Esophagus (tissue), 2 donors: ENCODE measurements around the gene DLK1. TPM values are rescaled to one million over a fixed set of nuclear protein-coding genes. Genes with fewer than 3 reads are reported as not detected.

Source experiments
- H3K27ac ChIP-seq, 2 donors: one replicate each; pipeline ENCODE4 v1.5.1; 2013; ENCODE audit warnings: low read depth in 2 of 2, mild to moderate bottlenecking in 2 of 2, inconsistent platforms in 1 of 2, low read length in 1 of 2, moderate library complexity in 1 of 2
- H3K27me3 ChIP-seq, 2 donors: one replicate each; pipeline ENCODE4 v1.6.1; 2013; ENCODE audit warnings: low read length in 2 of 2, control low read depth in 1 of 2, mild to moderate bottlenecking in 1 of 2; ENCODE audit not compliant: insufficient read depth in 2 of 2, control insufficient read depth in 1 of 2
- H3K36me3 ChIP-seq, 2 donors: one replicate each; pipeline ENCODE4 v1.6.1; 2013; ENCODE audit warnings: low read length in 1 of 2; ENCODE audit not compliant: control insufficient read depth in 2 of 2, insufficient read depth in 2 of 2
- H3K4me1 ChIP-seq, 2 donors: one replicate each; pipeline ENCODE4 v1.6.1; 2013; ENCODE audit warnings: low read length in 1 of 2; ENCODE audit not compliant: control insufficient read depth in 2 of 2, insufficient read depth in 2 of 2
- H3K4me3 ChIP-seq, 2 donors: one replicate each; pipeline ENCODE4 v1.5.1; 2013; ENCODE audit warnings: low read length in 2 of 2, mild to moderate bottlenecking in 2 of 2, low read depth in 1 of 2, moderate library complexity in 1 of 2
- H3K9me3 ChIP-seq, 2 donors: one replicate each; pipeline ENCODE4 v1.6.1; 2013; ENCODE audit warnings: mild to moderate bottlenecking in 2 of 2, low read depth in 1 of 2, low read length in 1 of 2, moderate library complexity in 1 of 2; ENCODE audit not compliant: control insufficient read depth in 2 of 2, insufficient read depth in 1 of 2
- WGBS, 2 donors: extraction: QIAGEN DNeasy Blood & Tissue Kit; methylation state at CpG; one replicate each; pipeline ENCODE4 v1.1.7; 2013; 5-methylcytosine and 5-hydroxymethylcytosine counted together
- polyA plus RNA-seq, 2 donors: library from polyadenylated mRNA; stranded (reverse); fragments of 200-250 nt; gene quantifications; one replicate each; pipeline ENCODE4 v1.2.3, GENCODE V29; 2013
- donor health status: healthy with polysubstance abuse.
- donor health status: Bipolar disorder and iron deficiency.

DLK1 gene
- polyA plus RNA-seq, 2 donors: 0.16 TPM; not detected in 1

DNA sequence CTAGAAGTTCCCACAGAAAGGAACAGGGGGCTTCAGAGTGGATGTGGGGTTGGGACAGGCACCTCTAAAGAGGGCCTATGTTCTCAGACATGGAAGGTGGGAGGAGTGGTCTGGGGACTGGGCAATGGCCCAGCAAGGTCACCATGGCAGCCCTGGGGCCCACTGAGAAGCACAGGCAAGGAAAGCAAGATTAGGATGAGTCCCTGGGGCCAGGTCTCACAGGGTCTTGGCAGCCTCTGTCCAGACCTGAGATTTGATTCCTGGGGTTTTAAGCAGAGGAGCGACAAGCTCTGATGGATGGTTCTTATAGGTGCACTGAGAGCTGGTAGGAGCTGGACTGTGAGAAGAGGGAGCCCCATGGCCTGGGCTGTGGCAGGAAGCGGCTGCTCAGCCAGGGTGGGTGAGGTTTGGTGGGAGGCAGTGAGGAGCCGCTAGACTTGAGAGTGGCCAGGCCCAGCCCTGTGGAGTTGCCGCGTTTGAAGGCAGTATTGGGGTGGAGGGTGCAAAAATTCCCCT lies 44.0 kb downstream of the DLK1 start:
- Histone ChIP-seq H3K4me3 (no peak overlapping the region), H3K27me3 (no peaks in the 10 kb centered on the region)
- 86 to 94% methylated on average over 5 of the region's 5 CpGs for WGBS, 2 donors

DNA sequence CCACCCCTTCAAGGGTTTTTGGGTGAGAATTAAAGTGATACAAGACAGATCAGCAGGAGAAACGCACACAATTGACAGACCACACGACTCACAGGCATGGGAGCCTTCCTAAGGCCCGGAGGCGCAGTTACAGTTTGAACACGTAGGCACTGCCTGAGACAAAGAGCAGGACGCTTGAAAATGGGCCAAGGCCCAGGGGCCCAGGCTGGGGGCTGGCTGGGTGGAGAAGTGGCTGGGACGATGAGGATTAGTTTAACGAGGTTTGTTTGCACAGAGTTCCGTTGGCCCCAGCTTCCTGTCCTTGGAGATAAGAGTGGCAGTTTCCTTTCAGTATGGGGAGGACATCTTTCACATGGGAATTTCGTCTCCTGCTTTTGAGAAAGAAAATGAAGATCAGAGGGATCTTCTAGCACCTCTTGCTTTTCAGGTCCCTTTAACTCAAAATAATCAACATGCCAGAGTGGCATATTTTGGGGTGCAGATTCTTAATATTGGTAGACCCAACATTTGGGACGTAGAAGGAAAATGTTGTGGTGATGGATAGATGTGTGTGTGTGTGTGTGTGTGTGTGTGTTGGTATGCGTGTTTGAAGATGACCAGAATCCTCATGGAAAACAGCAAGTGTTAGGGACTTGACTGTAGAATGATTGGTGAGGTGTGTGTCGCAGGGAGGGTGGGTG lies 44.6 kb downstream of the DLK1 start:
- Histone ChIP-seq H3K27me3 (no peaks in the 10 kb centered on the region), H3K4me1 (no peaks in the 10 kb centered on the region), H3K4me3 (no peak overlapping the region), H3K9me3 (peaks cover 3 to 4% of the 10 kb centered on the region in 2 donors), H3K36me3 (no peaks in the 10 kb centered on the region), H3K27ac (no peak overlapping the region)
- 64% methylated on average over 13 of the region's 13 CpGs for WGBS, 2 donors

More for the DNA sequence above, 44.0 kb downstream of the DLK1 start:
- no peaks in the 10 kb centered on the region for H3K4me1 ChIP-seq
- H3K9me3 ChIP-seq: peaks cover 3 to 4% of the 10 kb centered on the region in 2 donors
- H3K36me3 ChIP-seq: no peaks in the 10 kb centered on the region
- no peak overlapping the region for H3K27ac ChIP-seq

DNA sequence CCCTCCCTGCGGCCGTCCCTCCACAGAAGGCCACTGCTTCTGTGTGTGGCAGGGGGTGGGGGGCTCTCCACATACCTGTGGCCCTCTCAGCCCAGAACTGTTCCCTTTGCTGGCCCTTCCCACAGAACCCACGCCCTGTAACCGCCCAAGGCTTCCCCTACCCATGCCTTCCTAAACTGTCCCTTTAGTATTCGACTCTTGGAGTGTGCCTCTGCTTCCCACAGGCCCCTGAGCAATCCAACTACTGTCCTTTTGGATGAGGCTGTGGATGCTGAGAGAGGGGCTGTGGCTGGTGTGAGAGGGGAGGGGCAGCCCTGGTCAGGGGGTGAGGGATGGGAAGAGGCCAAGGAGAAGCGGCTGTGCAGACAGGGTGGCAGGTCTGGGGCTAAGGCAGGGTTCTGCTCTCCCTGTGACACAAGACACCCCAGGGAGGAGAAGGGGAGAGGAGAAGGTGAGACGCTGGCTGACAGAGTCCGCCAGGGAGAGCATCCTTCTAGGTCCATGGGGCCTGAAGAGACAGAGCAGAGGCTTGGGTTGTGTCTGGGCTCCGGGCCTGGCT lies 46.0 kb downstream of the DLK1 start:
- Histone ChIP-seq H3K27ac (no peak overlapping the region), H3K4me1 (no peaks in the 10 kb centered on the region), H3K36me3 (no peaks in the 10 kb centered on the region), H3K27me3 (no peaks in the 10 kb centered on the region), H3K9me3 (peaks cover 3 to 4% of the 10 kb centered on the region in 2 donors), H3K4me3 (no peak overlapping the region)
- WGBS, 2 donors: 84 to 88% methylated on average over 9 of the region's 9 CpGs

DNA sequence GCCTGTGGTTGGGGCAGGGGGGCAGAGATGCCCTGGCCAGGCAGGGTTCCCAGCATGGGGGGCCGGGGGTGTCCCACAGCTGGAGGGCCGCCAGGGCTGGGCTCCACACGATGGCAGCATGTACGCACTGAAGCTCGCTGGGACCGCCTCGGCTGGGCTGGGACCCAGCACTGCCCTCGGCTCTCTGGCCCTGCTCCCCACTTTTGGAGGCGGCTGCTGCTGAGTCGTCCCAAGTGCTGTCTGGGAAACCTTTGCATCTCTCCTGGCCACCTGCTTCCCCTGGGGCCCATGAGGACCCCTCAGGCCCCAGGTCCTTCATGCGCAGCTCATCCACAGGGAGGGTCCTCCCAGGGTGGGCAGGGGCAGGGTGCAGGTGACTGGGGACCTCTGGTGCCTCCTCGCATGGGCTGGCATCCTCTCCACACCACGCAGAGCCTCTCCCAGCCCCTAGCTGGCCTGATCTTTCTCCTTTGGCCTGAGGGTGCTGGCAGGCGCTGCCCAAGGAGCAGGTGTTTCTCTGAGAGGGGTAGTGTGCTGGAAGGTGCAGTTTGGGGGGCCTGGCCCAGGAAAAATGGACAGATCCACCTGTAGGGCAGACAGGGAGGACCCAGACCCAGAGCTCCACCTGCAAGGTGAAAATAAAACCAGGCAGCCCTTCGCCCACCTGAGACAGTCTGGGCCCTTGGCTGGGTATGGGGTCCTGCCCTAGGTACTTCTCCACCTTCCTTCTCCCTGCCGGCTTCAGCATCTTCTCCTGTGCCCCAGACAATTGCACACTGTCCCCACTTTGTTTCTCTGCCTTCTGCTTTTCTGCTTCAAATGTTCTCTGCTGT lies 46.9 kb downstream of the DLK1 start:
- Histone ChIP-seq H3K4me1 (no peaks in the 10 kb centered on the region), H3K36me3 (no peaks in the 10 kb centered on the region), H3K4me3 (no peak overlapping the region), H3K27ac (no peak overlapping the region), H3K27me3 (no peaks in the 10 kb centered on the region), H3K9me3 (peaks cover 3 to 4% of the 10 kb centered on the region in 2 donors)
- 71 to 72% methylated on average over 16 of the region's 16 CpGs for WGBS, 2 donors

DNA sequence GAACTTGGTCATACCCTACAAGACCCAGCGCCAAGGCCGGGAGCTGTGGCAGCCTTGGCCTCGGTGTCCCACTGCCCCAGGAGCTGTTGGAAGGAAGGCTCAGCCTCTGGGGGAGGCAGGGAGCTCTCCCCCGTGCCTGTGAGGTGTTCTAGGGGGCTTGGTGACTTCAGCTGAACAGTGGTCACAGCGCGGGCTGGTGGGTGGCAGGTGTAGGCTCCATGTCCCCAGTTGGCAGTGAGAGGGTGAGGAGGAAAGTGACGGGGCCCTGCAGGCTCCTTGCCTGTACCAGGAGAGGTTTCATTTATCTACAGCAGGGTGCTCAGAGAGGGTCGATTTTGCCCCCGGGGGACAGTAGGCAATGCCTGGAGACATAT lies 47.5 kb downstream of the DLK1 start:
- H3K9me3 ChIP-seq: peaks cover 3 to 4% of the 10 kb centered on the region in 2 donors
- WGBS, 2 donors: 87 to 89% methylated on average over 9 of the region's 9 CpGs
- no peak overlapping the region for H3K4me3 ChIP-seq
- no peaks in the 10 kb centered on the region for H3K27me3 ChIP-seq
- H3K4me1 ChIP-seq: no peaks in the 10 kb centered on the region
- H3K36me3 ChIP-seq: no peaks in the 10 kb centered on the region
- no peak overlapping the region for H3K27ac ChIP-seq

DNA sequence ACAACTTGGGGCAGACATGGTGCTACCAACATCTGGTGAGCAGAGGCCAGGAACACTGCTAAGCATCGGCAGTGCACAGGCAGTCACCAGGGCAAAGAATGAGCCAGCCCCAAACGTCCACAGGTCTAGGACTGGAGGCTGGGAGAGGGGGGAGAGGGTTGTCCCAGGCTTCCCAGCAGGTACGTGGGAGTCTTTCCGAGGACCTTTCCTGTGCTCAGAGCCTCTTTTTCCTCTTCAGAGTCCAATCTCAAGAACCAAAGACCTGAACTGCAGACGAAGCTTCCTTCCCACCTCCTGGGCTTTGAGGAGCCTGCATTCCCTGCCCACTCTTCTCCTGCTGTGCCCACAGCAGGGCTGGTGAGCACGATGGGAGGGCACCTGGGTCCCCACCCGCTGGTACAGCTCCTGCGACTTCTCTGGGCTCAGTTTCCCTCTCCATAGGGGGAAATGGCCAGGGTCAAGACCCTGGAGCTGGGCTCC lies 48.7 kb downstream of the DLK1 start:
- Histone ChIP-seq H3K27ac (no peak overlapping the region), H3K9me3 (peaks cover 3 to 4% of the 10 kb centered on the region in 2 donors), H3K36me3 (no peaks in the 10 kb centered on the region), H3K4me3 (no peak overlapping the region), H3K4me1 (no peaks in the 10 kb centered on the region), H3K27me3 (no peaks in the 10 kb centered on the region)
- 75 to 77% methylated on average over 8 of the region's 8 CpGs for WGBS, 2 donors

DNA sequence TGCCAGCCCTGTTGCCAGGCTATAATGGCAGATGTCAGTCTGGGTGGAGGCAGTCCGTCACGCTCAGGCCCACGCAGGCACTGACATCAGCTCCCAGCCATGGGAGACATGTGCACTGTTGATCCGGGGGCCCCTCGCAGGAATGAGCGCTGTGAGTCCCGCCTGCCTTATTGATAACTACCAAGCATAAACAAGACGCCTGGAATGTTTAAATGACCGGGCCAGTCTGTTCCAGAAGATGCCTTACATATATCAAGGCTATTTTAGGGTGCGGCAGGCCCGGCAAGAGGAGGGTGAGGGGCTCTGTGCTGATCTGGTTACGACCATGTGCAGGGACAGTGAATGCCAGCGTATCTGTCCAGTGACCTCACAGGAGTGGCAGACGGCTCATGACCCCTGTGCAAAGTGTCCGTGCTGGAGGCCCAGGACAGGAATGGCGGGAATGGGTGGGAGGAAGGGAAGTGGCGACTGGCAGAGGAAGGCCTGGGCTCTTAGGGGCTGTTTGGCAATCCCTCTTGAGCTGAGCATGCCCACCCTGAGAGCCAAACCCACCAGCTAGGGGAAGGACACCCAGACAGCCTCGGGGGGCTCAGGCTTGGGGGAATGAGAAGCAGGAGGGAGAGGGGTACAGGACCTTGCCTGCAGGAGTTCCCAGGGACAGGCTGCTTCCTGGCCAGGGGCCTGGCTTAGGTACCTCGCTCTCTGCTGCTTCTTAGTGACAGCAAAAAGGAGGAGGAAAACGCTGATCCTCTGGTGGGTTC lies 49.3 kb downstream of the DLK1 start:
- no peak overlapping the region for H3K27ac ChIP-seq
- no peak overlapping the region for H3K4me3 ChIP-seq
- H3K27me3 ChIP-seq: no peaks in the 10 kb centered on the region
- H3K4me1 ChIP-seq: no peaks in the 10 kb centered on the region
- no peaks in the 10 kb centered on the region for H3K9me3 ChIP-seq
- 66 to 76% methylated on average over 20 of the region's 20 CpGs for WGBS, 2 donors
- H3K36me3 ChIP-seq: no peaks in the 10 kb centered on the region

DNA sequence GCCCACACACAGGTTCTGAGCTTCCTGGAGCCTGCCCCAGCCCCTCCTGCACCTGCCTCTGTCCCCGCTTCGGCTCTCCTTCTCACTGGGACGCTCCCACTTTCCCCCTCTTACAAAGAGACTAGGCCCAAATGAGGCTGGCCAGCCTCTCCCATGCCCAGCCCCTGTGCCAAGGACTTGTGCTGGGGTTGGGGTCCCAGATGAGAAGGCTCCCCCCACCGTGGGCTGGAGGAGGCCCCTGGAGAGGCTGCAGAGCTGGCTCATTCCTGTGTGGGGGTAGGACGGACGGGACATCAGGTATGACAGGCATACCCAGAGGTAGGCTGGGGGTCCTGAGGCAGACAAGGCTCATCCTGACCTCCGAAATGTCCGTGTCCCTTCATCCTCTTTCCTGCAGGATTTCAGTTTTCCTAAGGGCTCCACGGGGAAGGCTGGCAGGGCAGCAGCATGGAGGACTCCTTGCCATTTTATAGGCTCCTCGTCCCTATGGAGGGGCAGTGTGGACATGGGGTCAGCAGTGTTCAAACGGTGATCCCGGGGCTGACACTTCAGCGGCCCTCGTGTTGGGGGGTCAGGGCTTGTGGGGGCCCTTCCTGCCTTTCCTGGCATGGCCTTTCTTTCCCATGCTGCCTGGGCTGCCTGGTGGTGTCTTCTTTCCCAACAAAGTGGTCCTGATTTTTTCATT lies 50.1 kb downstream of the DLK1 start:
- H3K9me3 ChIP-seq: no peaks in the 10 kb centered on the region
- no peak overlapping the region for H3K4me3 ChIP-seq
- no peaks in the 10 kb centered on the region for H3K27me3 ChIP-seq
- H3K36me3 ChIP-seq: no peaks in the 10 kb centered on the region
- H3K4me1 ChIP-seq: no peaks in the 10 kb centered on the region
- WGBS, 2 donors: 82 to 88% methylated on average over 14 of the region's 14 CpGs
- H3K27ac ChIP-seq: no peak overlapping the region
